Esophagus squamous epithelium (tissue), 4 donors: ENCODE results near the gene MUC5AC.

Source experiments
- CTCF ChIP-seq, 6 experiments: fragments of 450-650 bp in 4 of 6; fragments of 200-600 bp in 2 of 6; sonication (generic) in 2 of 6; IDR thresholded peaks; one replicate each; pipeline ENCODE4 v1.5.1; 2016 to 2019; ENCODE audit warnings: antibody characterized with exemption in 6 of 6, mild to moderate bottlenecking in 4 of 6, moderate library complexity in 4 of 6
- POLR2A ChIP-seq, 4 donors: fragments of 450-650 bp; IDR thresholded peaks; one replicate each; pipeline ENCODE4 v1.6.1; 2017; ENCODE audit warnings: antibody characterized with exemption in 4 of 4, mild to moderate bottlenecking in 4 of 4, moderate library complexity in 3 of 4

- TF ChIP-seq CTCF (IDR thresholded peaks at IDR 0.05) (no peak), POLR2A (IDR thresholded peaks at IDR 0.05) (no peak)
Observed at GRCh38 chr11:1157341-1157644, 460 bp upstream of the MUC5AC start.
